A673 (cell line): ENCODE measurements around the gene PCDHGA4.

ENCODE experiments used
- EZH2 ChIP-seq: fragments of 200-600 bp; sonication (generic); IDR thresholded peaks from 2 replicates; pipeline ENCODE4 v1.6.1; 2017; ENCODE audit warnings: borderline replicate concordance, low read depth, mild to moderate bottlenecking, mixed read lengths, antibody characterized with exemption, low read length; ENCODE audit not compliant: poor library complexity, severe bottlenecking
- TF ChIP-seq, protein P1 (sequence below): fragments of 300-800, 200-600 bp; sonication (generic); conservative IDR thresholded peaks from 2 replicates; pipeline ENCODE4 v1.5.1; 2017; ENCODE audit warnings: low read depth, mild to moderate bottlenecking, antibody characterized with exemption, low read length, moderate library complexity, mixed read lengths

DNA sequence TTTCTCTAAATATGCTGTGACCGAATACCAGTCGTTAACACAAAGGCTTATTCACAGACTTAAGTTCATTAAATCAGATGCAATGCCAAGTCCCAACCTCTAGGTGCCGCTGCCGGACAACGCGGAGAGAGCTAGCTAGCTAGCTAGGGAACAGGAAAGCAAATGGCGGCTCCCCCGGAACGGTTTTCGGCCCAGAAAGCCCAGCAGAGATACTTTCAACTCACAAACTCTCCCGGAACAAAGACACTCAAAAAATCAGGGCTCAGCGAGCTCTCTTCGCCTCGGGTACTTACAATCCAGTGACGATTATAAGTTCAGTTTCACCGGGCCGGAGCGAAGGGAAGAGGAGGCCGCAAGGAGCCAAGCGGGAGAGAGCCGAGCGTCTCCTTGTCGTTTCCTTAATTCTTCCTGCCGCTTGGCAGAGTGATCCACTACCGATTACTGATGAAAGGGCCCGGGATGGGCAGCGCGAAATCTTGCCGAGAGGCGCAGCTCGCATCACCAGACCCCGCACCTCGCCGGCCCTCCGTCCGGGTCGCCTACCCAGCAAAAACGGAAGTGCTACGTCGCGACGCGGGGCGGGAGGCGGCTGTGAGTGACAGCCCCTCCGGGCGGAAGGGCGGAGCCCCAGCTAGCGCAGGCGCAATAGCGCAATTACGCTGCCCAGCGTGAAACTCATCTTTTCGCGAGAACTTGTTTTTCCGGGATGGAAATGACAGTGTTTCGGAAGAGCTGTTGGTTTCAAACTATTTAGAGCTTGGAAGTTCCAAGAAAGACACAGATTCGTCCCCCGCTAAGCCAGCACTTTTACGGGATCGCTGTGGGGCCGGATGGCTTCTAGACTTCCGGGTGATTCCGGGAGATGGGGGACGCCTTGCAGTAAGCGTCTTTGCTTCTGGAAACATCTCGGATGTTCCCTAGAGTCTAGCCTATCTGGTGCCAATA, 34.3 kb upstream of the PCDHGA4 start, which contains the start of gene TAF7:
- TF ChIP-seq, protein P1, sequence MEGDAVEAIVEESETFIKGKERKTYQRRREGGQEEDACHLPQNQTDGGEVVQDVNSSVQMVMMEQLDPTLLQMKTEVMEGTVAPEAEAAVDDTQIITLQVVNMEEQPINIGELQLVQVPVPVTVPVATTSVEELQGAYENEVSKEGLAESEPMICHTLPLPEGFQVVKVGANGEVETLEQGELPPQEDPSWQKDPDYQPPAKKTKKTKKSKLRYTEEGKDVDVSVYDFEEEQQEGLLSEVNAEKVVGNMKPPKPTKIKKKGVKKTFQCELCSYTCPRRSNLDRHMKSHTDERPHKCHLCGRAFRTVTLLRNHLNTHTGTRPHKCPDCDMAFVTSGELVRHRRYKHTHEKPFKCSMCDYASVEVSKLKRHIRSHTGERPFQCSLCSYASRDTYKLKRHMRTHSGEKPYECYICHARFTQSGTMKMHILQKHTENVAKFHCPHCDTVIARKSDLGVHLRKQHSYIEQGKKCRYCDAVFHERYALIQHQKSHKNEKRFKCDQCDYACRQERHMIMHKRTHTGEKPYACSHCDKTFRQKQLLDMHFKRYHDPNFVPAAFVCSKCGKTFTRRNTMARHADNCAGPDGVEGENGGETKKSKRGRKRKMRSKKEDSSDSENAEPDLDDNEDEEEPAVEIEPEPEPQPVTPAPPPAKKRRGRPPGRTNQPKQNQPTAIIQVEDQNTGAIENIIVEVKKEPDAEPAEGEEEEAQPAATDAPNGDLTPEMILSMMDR: peak; percentile 90
- TF ChIP-seq EZH2: no peak
